DND-41 (cell line): ENCODE data around the gene RRP1.
"Not testable (repeated sequence)": the region's sequence is repeated elsewhere in the genome, so short reads cannot be mapped to it uniquely, and the experiment has no call there.

Experiments used
- ATAC-seq: fragments of 200-7000 bp; cut with Tn5 transposase; 3 replicates; pipeline ENCODE4 v1.9.1; 2021; ENCODE audit warnings: low read depth; ENCODE audit not compliant: insufficient read depth
- DNase-seq: peaks from one replicate; pipeline ENCODE4 v3.0.0-alpha.2; 2020
- H2AFZ ChIP-seq: 2 replicates; pipeline ENCODE4 v1.6.0; 2012; ENCODE audit warnings: low read depth, low read length
- H3K27ac ChIP-seq: 2 replicates; pipeline ENCODE4 v1.5.1; 2012; ENCODE audit warnings: low read length, inconsistent platforms
- H3K27me3 ChIP-seq: fragments of 200-600 bp; sonication (generic); 2 replicates; pipeline ENCODE4 v1.6.0; 2012; ENCODE audit warnings: low read length, mild to moderate bottlenecking, inconsistent platforms; ENCODE audit not compliant: insufficient read depth, poor library complexity
- H3K36me3 ChIP-seq: 2 replicates; pipeline ENCODE4 v1.5.1; 2012; ENCODE audit warnings: low read length, inconsistent platforms; ENCODE audit not compliant: insufficient read depth
- H3K4me1 ChIP-seq: 2 replicates; pipeline ENCODE4 v1.5.1; 2012; ENCODE audit warnings: mild to moderate bottlenecking, low read length; ENCODE audit not compliant: insufficient read depth
- H3K4me2 ChIP-seq: 2 replicates; pipeline ENCODE4 v1.6.0; 2012; ENCODE audit warnings: mild to moderate bottlenecking, moderate library complexity, low read length, inconsistent platforms; ENCODE audit not compliant: insufficient read depth
- H3K4me3 ChIP-seq, 2 experiments: fragments of 200-600 bp in 1 of 2; shearing (Covaris generic) in 1 of 2; 2 replicates each; pipeline ENCODE4 v1.5.1; 2012 to 2016; ENCODE audit warnings: inconsistent platforms in 2 of 2, low read length in 2 of 2, mild to moderate bottlenecking in 2 of 2, low read depth in 1 of 2, moderate library complexity in 1 of 2
- H3K79me2 ChIP-seq: 2 replicates; pipeline ENCODE4 v1.6.0; 2012; ENCODE audit warnings: low read length, inconsistent platforms; ENCODE audit not compliant: insufficient read depth
- H3K9ac ChIP-seq: 2 replicates; pipeline ENCODE4 v1.6.0; 2012; ENCODE audit warnings: low read depth, mild to moderate bottlenecking, inconsistent platforms, low read length, moderate library complexity
- H3K9me3 ChIP-seq: 2 replicates; pipeline ENCODE4 v1.5.1; 2012; ENCODE audit warnings: low read length, moderate library complexity, mild to moderate bottlenecking, inconsistent platforms; ENCODE audit not compliant: insufficient read depth, severe bottlenecking
- H4K20me1 ChIP-seq: 2 replicates; pipeline ENCODE4 v1.6.0; 2012; ENCODE audit warnings: low read length; ENCODE audit not compliant: insufficient read depth
- EZH2 ChIP-seq: IDR thresholded peaks from 3 replicates; pipeline ENCODE4 v1.6.1; 2012; ENCODE audit warnings: borderline replicate concordance, low read depth, mild to moderate bottlenecking, moderate library complexity, low read length, inconsistent platforms; ENCODE audit not compliant: severe bottlenecking
- TF ChIP-seq, protein P1 (sequence below): IDR thresholded peaks from 2 replicates; pipeline ENCODE4 v1.5.1; 2012; ENCODE audit warnings: borderline replicate concordance, low read length, moderate library complexity, mild to moderate bottlenecking; ENCODE audit not compliant: poor library complexity, severe bottlenecking; ENCODE audit errors: extremely low read depth

Gene RRP1

DNA sequence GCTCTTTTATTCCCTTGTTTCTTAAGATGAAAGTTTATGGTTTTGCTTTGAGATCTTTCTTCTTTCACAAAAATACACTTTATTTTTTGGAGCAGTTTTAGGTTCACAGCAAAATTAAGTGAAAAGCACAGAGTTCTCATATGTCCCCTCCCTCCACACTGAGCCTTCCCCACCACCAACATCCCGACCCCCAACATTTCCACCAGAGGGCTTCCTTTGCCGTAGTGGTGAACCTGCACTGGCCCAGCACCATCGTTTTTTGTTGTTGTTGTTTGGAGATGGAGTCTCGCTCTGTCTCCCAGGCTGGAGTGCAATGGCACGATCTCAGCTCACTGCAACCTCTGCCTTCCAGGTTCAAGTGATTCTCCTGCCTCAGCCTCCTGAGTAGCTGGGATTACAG, 55.5 kb downstream of the RRP1 start:
- not testable (repeated sequence) for H3K36me3 ChIP-seq, H3K4me1 ChIP-seq, H3K79me2 ChIP-seq, ATAC-seq, H3K27ac ChIP-seq, H3K4me2 ChIP-seq, DNase-seq, H3K9me3 ChIP-seq, H3K9ac ChIP-seq, H4K20me1 ChIP-seq, H3K4me3 ChIP-seq, H3K27me3 ChIP-seq, H2AFZ ChIP-seq
- TF ChIP-seq, protein P1, sequence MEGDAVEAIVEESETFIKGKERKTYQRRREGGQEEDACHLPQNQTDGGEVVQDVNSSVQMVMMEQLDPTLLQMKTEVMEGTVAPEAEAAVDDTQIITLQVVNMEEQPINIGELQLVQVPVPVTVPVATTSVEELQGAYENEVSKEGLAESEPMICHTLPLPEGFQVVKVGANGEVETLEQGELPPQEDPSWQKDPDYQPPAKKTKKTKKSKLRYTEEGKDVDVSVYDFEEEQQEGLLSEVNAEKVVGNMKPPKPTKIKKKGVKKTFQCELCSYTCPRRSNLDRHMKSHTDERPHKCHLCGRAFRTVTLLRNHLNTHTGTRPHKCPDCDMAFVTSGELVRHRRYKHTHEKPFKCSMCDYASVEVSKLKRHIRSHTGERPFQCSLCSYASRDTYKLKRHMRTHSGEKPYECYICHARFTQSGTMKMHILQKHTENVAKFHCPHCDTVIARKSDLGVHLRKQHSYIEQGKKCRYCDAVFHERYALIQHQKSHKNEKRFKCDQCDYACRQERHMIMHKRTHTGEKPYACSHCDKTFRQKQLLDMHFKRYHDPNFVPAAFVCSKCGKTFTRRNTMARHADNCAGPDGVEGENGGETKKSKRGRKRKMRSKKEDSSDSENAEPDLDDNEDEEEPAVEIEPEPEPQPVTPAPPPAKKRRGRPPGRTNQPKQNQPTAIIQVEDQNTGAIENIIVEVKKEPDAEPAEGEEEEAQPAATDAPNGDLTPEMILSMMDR = peak; percentile 11

DNA sequence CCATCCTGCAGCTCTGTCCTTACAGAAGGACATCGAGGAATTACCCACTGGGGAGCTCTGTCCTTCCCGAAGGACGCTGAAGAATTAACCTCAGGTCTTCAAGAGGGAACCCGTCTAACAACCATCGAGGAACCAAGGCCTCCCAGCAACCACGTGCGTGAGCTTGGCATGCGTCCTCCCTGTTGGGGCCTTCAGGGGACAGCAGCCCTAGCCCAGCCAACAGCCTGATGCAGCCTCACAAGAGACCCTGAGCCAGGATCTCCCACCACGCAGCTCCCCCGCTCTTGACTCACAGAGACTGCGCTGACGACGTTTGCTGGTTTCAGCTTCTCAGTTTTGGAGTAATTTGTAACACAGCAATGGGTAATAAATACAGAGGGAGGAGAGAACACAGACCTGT, 56.0 kb downstream of the RRP1 start:
- H3K4me1 ChIP-seq = no peaks in the 10 kb centered on the region
- H3K27ac ChIP-seq = no peak overlapping the region
- H3K79me2 ChIP-seq = no peaks in the 10 kb centered on the region
- H3K36me3 ChIP-seq = no peaks in the 10 kb centered on the region
- no peak for DNase-seq
- TF ChIP-seq, protein P1 = no peak
- no peak for TF ChIP-seq EZH2
- H3K4me3 ChIP-seq = no peak overlapping the region
- no peaks in the 10 kb centered on the region for H3K27me3 ChIP-seq
- H3K4me2 ChIP-seq = no peak overlapping the region
- no peaks in the 10 kb centered on the region for H3K9me3 ChIP-seq
- H3K9ac ChIP-seq = no peak overlapping the region
- no peak overlapping the region for H2AFZ ChIP-seq
- ATAC-seq = no peak
- H4K20me1 ChIP-seq = no peaks in the 10 kb centered on the region

DNA sequence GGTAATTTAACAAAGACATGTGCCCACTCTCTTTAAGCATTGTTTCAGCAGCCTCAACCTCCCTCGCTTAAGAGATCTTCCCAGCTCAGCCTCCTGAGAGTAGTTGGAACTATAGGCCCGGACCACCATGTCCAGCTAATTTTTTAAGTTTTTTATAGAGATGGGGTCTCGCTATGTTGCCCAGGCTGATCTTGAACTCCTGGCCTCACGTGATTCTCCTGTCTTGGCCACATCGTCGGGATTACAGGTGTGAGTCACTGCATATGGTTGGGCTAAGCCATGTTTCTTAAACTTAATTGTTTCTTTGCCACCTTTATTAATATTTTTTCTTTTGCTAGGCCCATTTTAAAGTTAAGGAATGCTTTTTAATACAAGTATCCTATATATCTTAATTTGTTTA, 57.1 kb downstream of the RRP1 start:
- no peak overlapping the region for H2AFZ ChIP-seq
- no peak for ATAC-seq
- H3K9ac ChIP-seq = no peak overlapping the region
- H3K79me2 ChIP-seq = no peaks in the 10 kb centered on the region
- no peaks in the 10 kb centered on the region for H3K4me1 ChIP-seq
- H3K27me3 ChIP-seq = no peaks in the 10 kb centered on the region
- no peaks in the 10 kb centered on the region for H3K9me3 ChIP-seq
- H3K27ac ChIP-seq = no peak overlapping the region
- DNase-seq = no peak
- no peak overlapping the region for H3K4me3 ChIP-seq
- no peaks in the 10 kb centered on the region for H4K20me1 ChIP-seq
- H3K4me2 ChIP-seq = no peak overlapping the region
- no peak for TF ChIP-seq EZH2
- TF ChIP-seq, protein P1 = no peak
- no peaks in the 10 kb centered on the region for H3K36me3 ChIP-seq

DNA sequence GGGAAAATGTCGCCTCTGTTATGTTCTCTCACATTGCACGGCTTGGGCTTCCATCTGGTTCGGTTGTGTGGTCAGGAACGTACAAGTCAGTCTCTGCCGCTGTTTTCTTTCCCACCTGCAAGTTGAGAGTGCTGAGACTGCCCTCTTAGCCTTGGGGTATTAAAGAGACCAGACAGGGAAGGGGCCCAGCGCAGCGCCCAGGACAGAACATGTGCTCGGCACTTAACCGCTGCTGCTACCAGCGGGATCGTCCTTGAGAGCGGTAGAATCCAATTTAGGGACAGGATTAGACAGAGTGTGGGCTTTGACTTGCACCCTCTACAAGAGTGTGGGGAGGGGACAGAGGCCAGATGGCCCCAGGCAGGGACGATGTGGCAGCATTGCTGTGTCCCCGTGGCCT, 57.9 kb downstream of the RRP1 start:
- DNase-seq (no peak), ATAC-seq (no peak)
- no peak overlapping the region for H3K4me3 ChIP-seq
- no peaks in the 10 kb centered on the region for H3K9me3 ChIP-seq
- H3K36me3 ChIP-seq = no peaks in the 10 kb centered on the region
- no peak overlapping the region for H2AFZ ChIP-seq
- no peaks in the 10 kb centered on the region for H3K4me1 ChIP-seq
- no peaks in the 10 kb centered on the region for H3K27me3 ChIP-seq
- TF ChIP-seq, protein P1 = no peak
- TF ChIP-seq EZH2 = no peak
- no peak overlapping the region for H3K27ac ChIP-seq
- H3K4me2 ChIP-seq = no peak overlapping the region
- no peaks in the 10 kb centered on the region; the same call in 1 of the 2 replicates for H4K20me1 ChIP-seq
- no peaks in the 10 kb centered on the region for H3K79me2 ChIP-seq
- no peak overlapping the region for H3K9ac ChIP-seq
